Spleen (tissue), 11 donors: ENCODE measurements around the gene IFT43. TPM values are rescaled to one million over a fixed set of nuclear protein-coding genes. Genes with fewer than 3 reads are reported as not detected.

Source experiments
- DNase-seq: peaks from one replicate; pipeline ENCODE4 v3.0.0-alpha.2; 2020
- H3K27ac ChIP-seq, 8 donors: fragments of 200-600 bp; sonication (generic) in 7 of 8; 1 replicate in 4 of 8; 2 replicates in 4 of 8; pipeline versions ENCODE4 v1.5.0 to v1.8.0; 2016 to 2021; ENCODE audit warnings: inconsistent platforms in 4 of 8, mild to moderate bottlenecking in 4 of 8, moderate library complexity in 1 of 8
- H3K27me3 ChIP-seq, 7 donors: fragments of 200-600 bp; sonication (generic) in 6 of 7; replicated peaks in 1 of 7; 1 replicate in 4 of 7; 2 replicates in 3 of 7; pipeline versions ENCODE4 v1.5.0 to v1.8.0; 2016 to 2021; ENCODE audit warnings: inconsistent platforms in 3 of 7, mild to moderate bottlenecking in 1 of 7
- H3K36me3 ChIP-seq, 6 donors: fragments of 200-600 bp; sonication (generic) in 5 of 6; 1 replicate in 4 of 6; 2 replicates in 2 of 6; pipeline versions ENCODE4 v1.5.0 to v1.8.0; 2016 to 2021; ENCODE audit warnings: inconsistent platforms in 2 of 6
- H3K4me1 ChIP-seq, 6 donors: fragments of 200-600 bp; sonication (generic) in 5 of 6; 1 replicate in 3 of 6; 2 replicates in 3 of 6; pipeline versions ENCODE4 v1.5.0 to v1.8.0; 2016 to 2021; ENCODE audit warnings: inconsistent platforms in 3 of 6
- H3K4me3 ChIP-seq, 8 donors: fragments of 200-600 bp; sonication (generic) in 7 of 8; 1 replicate in 4 of 8; 2 replicates in 4 of 8; pipeline versions ENCODE4 v1.5.0 to v1.8.0; 2016 to 2021; ENCODE audit warnings: inconsistent platforms in 4 of 8, mild to moderate bottlenecking in 4 of 8, moderate library complexity in 2 of 8
- H3K9me3 ChIP-seq, 8 donors: fragments of 200-600 bp; sonication (generic) in 7 of 8; 1 replicate in 4 of 8; 2 replicates in 4 of 8; pipeline versions ENCODE4 v1.5.0 to v1.8.0; 2016 to 2021; ENCODE audit warnings: inconsistent platforms in 4 of 8
- POLR2A ChIP-seq, 3 donors: fragments of 450-650 bp; IDR thresholded peaks; one replicate each; pipeline ENCODE4 v1.5.1; 2017; ENCODE audit warnings: antibody characterized with exemption in 3 of 3, mild to moderate bottlenecking in 1 of 3
- POLR2AphosphoS5 ChIP-seq, 3 donors: sonication (generic); formaldehyde crosslinking; IDR thresholded peaks; one replicate each; pipeline ENCODE4 v1.5.1; 2017; ENCODE audit warnings: antibody characterized with exemption in 3 of 3
- WGBS, 5 donors: extraction: QIAGEN DNeasy Blood & Tissue Kit in 3 of 5; methylation state at CpG; one replicate each; pipeline versions ENCODE4 v1.1.5 to v1.1.7; 2013 to 2018; 5-methylcytosine and 5-hydroxymethylcytosine counted together
- intact Hi-C: fragments of 100-400 bp; cut with DNase I; formaldehyde crosslinking; loops from one replicate; pipeline ENCODE4 v1.15.0; 2023; ENCODE audit warnings: low total_unique reads
- polyA plus RNA-seq, 3 donors: library from polyadenylated mRNA; stranded (reverse); fragments of 200-250 nt; gene quantifications; one replicate each; pipeline ENCODE4 v1.2.1, GENCODE V29; 2013
- total RNA-seq, 7 donors: library from RNA; depleted of rRNA in 3 of 7; stranded (reverse); fragments of >200 nt in 3 of 7; fragmentation: NEBNext Ultra II Directional in 4 of 7; extraction: Animal tissue kit (Norgen Biotek cat#: 25700) in 4 of 7; gene quantifications; one replicate each; pipeline versions ENCODE4 v1.1.0 to v1.2.1, GENCODE V29; 2016 to 2021
- TF ChIP-seq, protein P1 (sequence below), 11 experiments: fragments of 200-600 bp in 7 of 11; fragments of 450-650 bp in 4 of 11; sonication (generic) in 4 of 11; IDR thresholded peaks in 8 of 11; conservative IDR thresholded peaks in 3 of 11; 1 replicate in 7 of 11; 2 replicates in 4 of 11; pipeline versions ENCODE4 v1.4.0 to v1.8.0; 2016 to 2021; ENCODE audit warnings: antibody characterized with exemption in 11 of 11, inconsistent platforms in 4 of 11, mild to moderate bottlenecking in 1 of 11
- donor health status: healthy with polysubstance abuse.
- donor health status: DM: no; HTN: no; CAD: no; lungs with moderate emphysema.
- donor health status: DM: no; HTN: no; CAD: no.
- donor health status: Bipolar disorder and iron deficiency.
- donor health status: healthy.
- donor health status: DM: no; HTN: no; CAD: no.
- donor health status: DM: yes; HTN: yes; CAD: no.

The IFT43 gene
- total and polyA plus RNA-seq, 10 donors, result 19.8 to 39.9 (median 27.4) TPM

DNA sequence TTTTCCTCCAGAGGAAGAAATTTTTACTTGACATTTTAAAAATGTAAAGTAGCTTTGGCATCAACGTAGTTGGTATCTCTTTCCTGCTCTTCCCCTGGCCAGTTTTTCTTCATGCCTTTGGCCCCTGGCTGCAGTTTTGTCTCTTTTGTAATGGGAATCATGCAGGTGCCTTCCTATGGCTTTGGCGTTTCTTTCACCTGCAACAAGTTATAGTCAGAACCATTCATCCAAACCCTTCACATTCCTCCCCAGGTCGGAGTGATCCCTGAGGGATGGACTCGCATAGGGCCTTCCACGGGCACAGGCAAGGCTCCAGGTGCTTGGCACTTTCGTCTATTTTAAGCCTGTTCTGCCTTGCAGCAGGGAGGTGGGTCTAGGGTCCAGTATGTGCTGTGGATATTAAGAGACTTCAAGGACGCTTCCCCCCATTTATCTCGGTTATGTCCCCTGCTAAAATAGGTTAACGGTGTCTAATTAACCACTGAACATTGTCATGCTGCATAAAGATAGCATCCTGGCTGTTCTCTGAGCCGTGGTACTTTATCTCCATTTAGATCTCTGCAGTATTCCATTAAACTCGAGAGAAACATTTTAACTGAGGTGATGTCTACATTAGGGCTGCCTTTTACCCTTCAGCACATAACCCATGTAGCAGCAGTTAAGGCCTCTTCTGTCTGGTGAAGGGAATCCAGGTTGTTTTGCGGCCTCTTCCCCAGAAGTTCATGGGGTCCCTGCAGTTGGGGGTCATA, 66.3 kb downstream of the IFT43 start:
- no peak for DNase-seq
- H3K9me3 ChIP-seq, result no peaks in the 10 kb centered on the region
- TF ChIP-seq, protein P1, sequence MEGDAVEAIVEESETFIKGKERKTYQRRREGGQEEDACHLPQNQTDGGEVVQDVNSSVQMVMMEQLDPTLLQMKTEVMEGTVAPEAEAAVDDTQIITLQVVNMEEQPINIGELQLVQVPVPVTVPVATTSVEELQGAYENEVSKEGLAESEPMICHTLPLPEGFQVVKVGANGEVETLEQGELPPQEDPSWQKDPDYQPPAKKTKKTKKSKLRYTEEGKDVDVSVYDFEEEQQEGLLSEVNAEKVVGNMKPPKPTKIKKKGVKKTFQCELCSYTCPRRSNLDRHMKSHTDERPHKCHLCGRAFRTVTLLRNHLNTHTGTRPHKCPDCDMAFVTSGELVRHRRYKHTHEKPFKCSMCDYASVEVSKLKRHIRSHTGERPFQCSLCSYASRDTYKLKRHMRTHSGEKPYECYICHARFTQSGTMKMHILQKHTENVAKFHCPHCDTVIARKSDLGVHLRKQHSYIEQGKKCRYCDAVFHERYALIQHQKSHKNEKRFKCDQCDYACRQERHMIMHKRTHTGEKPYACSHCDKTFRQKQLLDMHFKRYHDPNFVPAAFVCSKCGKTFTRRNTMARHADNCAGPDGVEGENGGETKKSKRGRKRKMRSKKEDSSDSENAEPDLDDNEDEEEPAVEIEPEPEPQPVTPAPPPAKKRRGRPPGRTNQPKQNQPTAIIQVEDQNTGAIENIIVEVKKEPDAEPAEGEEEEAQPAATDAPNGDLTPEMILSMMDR (IDR thresholded peaks at IDR 0.05 in 8 of 11, conservative IDR thresholded peaks at IDR 0.05 in 3 of 11), result no peak
- TF ChIP-seq POLR2A (IDR thresholded peaks at IDR 0.05) (no peak), POLR2AphosphoS5 (IDR thresholded peaks at IDR 0.05) (no peak)
- H3K36me3 ChIP-seq, result no peaks in the 10 kb centered on the region
- peaks cover 0 to 15% (median 6%) of the 10 kb centered on the region in 6 donors for H3K4me1 ChIP-seq
- no peaks in the 10 kb centered on the region for H3K27me3 ChIP-seq
- no peak overlapping the region for H3K27ac ChIP-seq
- H3K4me3 ChIP-seq, result no peak overlapping the region
- intact Hi-C loops, result loop anchor here (2.0 to 10.0 kb wide), 3 partner anchors 301 to 593 kb away; no protein-coding TSS in a partner anchor
- WGBS, 5 donors, result 89 to 95% (median 89%) methylated on average over 12 of the region's 12 CpGs

DNA sequence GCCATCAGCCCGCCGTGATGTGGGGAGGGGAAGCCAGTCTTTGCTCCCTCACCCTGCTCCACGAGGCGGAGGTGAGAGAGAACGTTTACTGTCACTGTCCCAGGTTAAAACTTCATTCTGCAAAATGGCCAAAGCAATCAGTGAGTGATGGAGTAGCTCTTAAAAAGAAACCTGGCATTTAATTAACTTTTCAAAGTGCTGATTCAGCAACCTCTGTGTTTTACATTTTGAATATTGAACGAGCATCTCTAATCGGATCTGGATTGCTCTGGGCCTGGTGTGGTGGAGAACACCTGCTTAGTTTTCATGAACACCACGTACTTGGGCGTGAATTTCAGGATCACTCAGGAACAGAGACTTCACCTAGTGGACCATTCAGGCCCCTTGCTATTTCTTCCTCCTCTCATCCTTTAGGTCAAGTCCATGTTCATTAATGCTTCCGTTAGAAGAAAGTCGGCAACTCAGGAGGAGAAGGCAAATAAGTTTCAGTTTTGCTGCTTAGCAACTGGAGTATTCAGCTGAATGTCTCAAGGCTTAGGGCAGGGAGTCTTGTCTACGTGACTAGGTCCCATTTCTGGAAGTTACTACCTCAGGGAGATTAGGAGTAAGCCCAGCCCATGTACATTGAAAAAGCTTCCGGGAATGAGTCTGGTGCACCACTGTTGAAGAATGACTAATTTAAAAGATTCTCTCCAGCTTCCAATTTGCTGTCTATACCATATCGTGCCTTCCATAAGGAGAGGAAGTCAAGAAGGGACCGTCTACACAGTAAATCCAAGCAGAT, 68.2 kb downstream of the IFT43 start:
- H3K27me3 ChIP-seq, result no peaks in the 10 kb centered on the region
- no peaks in the 10 kb centered on the region for H3K4me1 ChIP-seq
- H3K36me3 ChIP-seq, result peaks cover 0 to 9% (median 0%) of the 10 kb centered on the region in 6 donors
- DNase-seq, result no peak
- TF ChIP-seq POLR2AphosphoS5 (IDR thresholded peaks at IDR 0.05), result no peak
- TF ChIP-seq, protein P1 (IDR thresholded peaks at IDR 0.05 in 8 of 11, conservative IDR thresholded peaks at IDR 0.05 in 3 of 11), result no peak
- no peak for TF ChIP-seq POLR2A (IDR thresholded peaks at IDR 0.05)
- intact Hi-C loops, result loop anchor here (10.0 kb wide), 2 partner anchors 331 to 591 kb away; no protein-coding TSS in a partner anchor
- WGBS, 5 donors, result 85 to 89% (median 87%) methylated on average over 15 of the region's 15 CpGs
- no peak overlapping the region for H3K4me3 ChIP-seq
- no peak overlapping the region for H3K27ac ChIP-seq
- H3K9me3 ChIP-seq, result no peaks in the 10 kb centered on the region

DNA sequence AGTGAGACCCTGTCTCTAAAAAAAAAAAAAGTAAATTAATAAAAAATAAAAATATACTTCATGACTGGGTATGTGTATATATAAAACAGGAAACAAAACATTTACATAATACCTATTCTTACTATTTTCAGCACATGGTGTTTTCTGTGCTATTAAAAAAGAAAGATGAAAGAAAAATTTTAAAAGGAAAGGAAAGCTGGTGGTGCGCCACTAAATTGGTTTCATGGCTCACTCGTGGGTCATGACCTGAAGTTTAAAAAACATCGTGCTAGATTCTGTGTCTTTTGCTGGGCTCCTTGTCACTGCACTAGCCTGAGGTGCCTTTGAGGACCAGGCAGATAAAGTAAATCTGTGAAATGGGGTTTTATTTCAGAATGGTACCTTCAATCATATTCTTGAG, 69.8 kb downstream of the IFT43 start:
- no peaks in the 10 kb centered on the region for H3K4me1 ChIP-seq
- no peaks in the 10 kb centered on the region for H3K27me3 ChIP-seq
- WGBS, 5 donors, result 36 to 43% (median 40%) methylated on average over 3 of the region's 3 CpGs
- no peaks in the 10 kb centered on the region for H3K9me3 ChIP-seq
- intact Hi-C loops, result loop anchor here (10.0 kb wide), 2 partner anchors 329 to 589 kb away; no protein-coding TSS in a partner anchor
- DNase-seq, result no peak
- H3K4me3 ChIP-seq, result no peak overlapping the region
- H3K27ac ChIP-seq, result no peak overlapping the region
- peaks cover 0 to 24% (median 9%) of the 10 kb centered on the region in 6 donors for H3K36me3 ChIP-seq
- TF ChIP-seq, protein P1 (IDR thresholded peaks at IDR 0.05 in 8 of 11, conservative IDR thresholded peaks at IDR 0.05 in 3 of 11), result no peak
- no peak for TF ChIP-seq POLR2A (IDR thresholded peaks at IDR 0.05)
- TF ChIP-seq POLR2AphosphoS5 (IDR thresholded peaks at IDR 0.05), result no peak

DNA sequence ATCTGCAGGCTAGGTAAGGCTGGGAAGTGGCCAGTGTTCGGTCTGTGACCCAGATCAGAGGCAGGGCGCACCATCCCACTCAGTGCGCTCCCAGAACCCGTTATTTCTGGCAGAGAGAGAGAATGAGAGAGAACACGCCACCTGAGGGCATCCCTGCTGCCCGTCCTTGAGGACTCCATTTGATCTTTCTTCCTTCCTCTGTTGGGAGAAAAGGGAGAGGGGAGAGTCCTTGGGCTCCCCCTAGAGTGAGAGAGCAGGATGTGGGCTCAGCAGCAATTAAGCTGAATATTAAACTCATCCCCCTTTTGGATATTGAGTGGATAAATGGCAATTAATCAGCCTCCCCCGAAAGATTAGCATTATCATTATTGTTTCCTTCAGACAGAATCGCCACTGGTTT, 70.6 kb downstream of the IFT43 start:
- Histone ChIP-seq H3K9me3 (no peaks in the 10 kb centered on the region), H3K27ac (no peak overlapping the region), H3K27me3 (no peaks in the 10 kb centered on the region), H3K4me3 (no peak overlapping the region), H3K4me1 (no peaks in the 10 kb centered on the region), H3K36me3 (peaks cover 0 to 24% (median 10%) of the 10 kb centered on the region in 6 donors)
- intact Hi-C loops, result loop anchor here (10.0 kb wide), 2 partner anchors 329 to 589 kb away; no protein-coding TSS in a partner anchor
- no peak for DNase-seq
- TF ChIP-seq POLR2A (IDR thresholded peaks at IDR 0.05) (no peak), POLR2AphosphoS5 (IDR thresholded peaks at IDR 0.05) (no peak)
- TF ChIP-seq, protein P1 (IDR thresholded peaks at IDR 0.05 in 8 of 11, conservative IDR thresholded peaks at IDR 0.05 in 3 of 11), result peak in 1 of 11 experiments; percentile 18
- 86 to 94% (median 90%) methylated on average over 8 of the region's 8 CpGs for WGBS, 5 donors
